COR-L47 (cell line): ENCODE results near the gene POLR2L.

Experiments
- DNase-seq: peaks from one replicate; lab custom pipeline; 2025; lab: John Stamatoyannopoulos, UW

POLR2L gene

GRCh38 chr11:868802-869201, 26.5 kb upstream of the POLR2L start:
- no peak for DNase-seq

GRCh38 chr11:868394-868793, 26.1 kb upstream of the POLR2L start:
- no peak for DNase-seq

- DNase-seq, result no peak
These were observed 25.6 kb upstream of the POLR2L start for GRCh38 chr11:867856-868358.

GRCh38 chr11:866481-866880, 24.2 kb upstream of the POLR2L start:
- no peak for DNase-seq

GRCh38 chr11:865462-866430, 23.4 kb upstream of the POLR2L start:
- DNase-seq, result no peak

- no peak for DNase-seq
These were observed 22.6 kb upstream of the POLR2L start for GRCh38 chr11:864898-865297.

- no peak for DNase-seq
These were observed 21.8 kb upstream of the POLR2L start for GRCh38 chr11:863910-864827.

- no peak for DNase-seq
These were observed 20.9 kb upstream of the POLR2L start for GRCh38 chr11:863023-863909.

GRCh38 chr11:862696-863022, 20.3 kb upstream of the POLR2L start:
- no peak for DNase-seq

- DNase-seq, result no peak
These were observed 19.8 kb upstream of the POLR2L start for GRCh38 chr11:862081-862661.

- DNase-seq, result peak; percentile 63
These were observed 18.8 kb upstream of the POLR2L start for GRCh38 chr11:861105-861479.

GRCh38 chr11:860234-861104, 18.1 kb upstream of the POLR2L start:
- no peak for DNase-seq

GRCh38 chr11:859394-860131, 17.2 kb upstream of the POLR2L start:
- peak; percentile 93 for DNase-seq

- no peak for DNase-seq
These were observed 16.5 kb upstream of the POLR2L start for GRCh38 chr11:858762-859339.

- DNase-seq, result no peak
These were observed 15.9 kb upstream of the POLR2L start for GRCh38 chr11:858053-858761.

GRCh38 chr11:856397-856796, 14.1 kb upstream of the POLR2L start:
- DNase-seq, result no peak

- no peak for DNase-seq
These were observed 13.5 kb upstream of the POLR2L start for GRCh38 chr11:855796-856195.

- no peak for DNase-seq
These were observed 13.0 kb upstream of the POLR2L start for GRCh38 chr11:855330-855674.
